GM18505 (cell line): ENCODE measurements around the gene TMCO4.
"Not testable (repeated sequence)": the region's sequence is repeated elsewhere in the genome, so short reads cannot be mapped to it uniquely, and the experiment has no call there.

Experiments used
- ATAC-seq: cut with Tn5 transposase; IDR thresholded peaks from one replicate; pipeline ENCODE4 v1.9.1; 2021; ENCODE audit not compliant: unreplicated experiment
- POLR2A ChIP-seq: IDR thresholded peaks from 4 replicates; pipeline ENCODE4 v1.6.1; 2011; ENCODE audit warnings: borderline replicate concordance; ENCODE audit not compliant: insufficient read depth, insufficient read length; ENCODE audit errors: extremely low read depth

The TMCO4 gene

GRCh38 chr1:19799230-19800075 lies at the start of gene TMCO4:
Gene TMCO4, minus strand, starts transcription at chr1:19799916. Its CDS starts 19,158 bp downstream, at chr1:19780758.
- ATAC-seq, result peak; percentile 61
- peak; percentile 60 for TF ChIP-seq POLR2A

GRCh38 chr1:19849307-19849706 lies 49.6 kb upstream of the TMCO4 start:
- ATAC-seq, result not testable (repeated sequence)

- ATAC-seq, result not testable (repeated sequence)
Measured at GRCh38 chr1:19847334-19847733, 47.6 kb upstream of the TMCO4 start.

- no peak for ATAC-seq
- TF ChIP-seq POLR2A, result no peak
Measured at GRCh38 chr1:19846338-19846737, 46.6 kb upstream of the TMCO4 start.

- ATAC-seq, result no peak
- TF ChIP-seq POLR2A, result no peak
Measured at GRCh38 chr1:19845555-19845954, 45.8 kb upstream of the TMCO4 start.

- ATAC-seq, result no peak
- TF ChIP-seq POLR2A, result no peak
Measured at GRCh38 chr1:19844731-19845495, 45.2 kb upstream of the TMCO4 start.

- ATAC-seq, result no peak
Measured at GRCh38 chr1:19840228-19840627, 40.5 kb upstream of the TMCO4 start.

GRCh38 chr1:19837866-19838265 lies 38.1 kb upstream of the TMCO4 start:
- TF ChIP-seq POLR2A, result no peak
- no peak for ATAC-seq

More at GRCh38 chr1:19840228-19840627, 40.5 kb upstream of the TMCO4 start:
- TF ChIP-seq POLR2A, result no peak

- ATAC-seq, result no peak
- TF ChIP-seq POLR2A, result no peak
Measured at GRCh38 chr1:19835578-19835977, 35.9 kb upstream of the TMCO4 start.

- TF ChIP-seq POLR2A, result no peak
- no peak for ATAC-seq
Measured at GRCh38 chr1:19831441-19831840, 31.7 kb upstream of the TMCO4 start.

- no peak for TF ChIP-seq POLR2A
- ATAC-seq, result no peak
Measured at GRCh38 chr1:19828546-19828945, 28.8 kb upstream of the TMCO4 start.

GRCh38 chr1:19825298-19825697 lies 25.6 kb upstream of the TMCO4 start:
- no peak for ATAC-seq
- no peak for TF ChIP-seq POLR2A

GRCh38 chr1:19824541-19824940 lies 24.8 kb upstream of the TMCO4 start:
- ATAC-seq, result no peak
- TF ChIP-seq POLR2A, result no peak

- TF ChIP-seq POLR2A, result no peak
- no peak for ATAC-seq
Measured at GRCh38 chr1:19824036-19824435, 24.3 kb upstream of the TMCO4 start.

GRCh38 chr1:19819701-19820100 lies 20.0 kb upstream of the TMCO4 start:
- TF ChIP-seq POLR2A, result no peak
- no peak for ATAC-seq

GRCh38 chr1:19818324-19818723 lies 18.6 kb upstream of the TMCO4 start:
- no peak for TF ChIP-seq POLR2A
- no peak for ATAC-seq
